Stimulated activated CD8-positive, alpha-beta memory T cell treated with anti-CD3 and anti-CD28 coated beads, Interleukin-4, amount 100 ng/mL, for 24 hours (primary cell): ENCODE measurements around the gene PIP4K2C.
"Not testable (repeated sequence)": the region's sequence is repeated elsewhere in the genome, so short reads cannot be mapped to it uniquely, and the experiment has no call there.

Experiments
- DNase-seq: peaks from one replicate; pipeline ENCODE4 v3.0.0-alpha.2; 2020; ENCODE audit warnings: low read depth

The PIP4K2C gene

DNA sequence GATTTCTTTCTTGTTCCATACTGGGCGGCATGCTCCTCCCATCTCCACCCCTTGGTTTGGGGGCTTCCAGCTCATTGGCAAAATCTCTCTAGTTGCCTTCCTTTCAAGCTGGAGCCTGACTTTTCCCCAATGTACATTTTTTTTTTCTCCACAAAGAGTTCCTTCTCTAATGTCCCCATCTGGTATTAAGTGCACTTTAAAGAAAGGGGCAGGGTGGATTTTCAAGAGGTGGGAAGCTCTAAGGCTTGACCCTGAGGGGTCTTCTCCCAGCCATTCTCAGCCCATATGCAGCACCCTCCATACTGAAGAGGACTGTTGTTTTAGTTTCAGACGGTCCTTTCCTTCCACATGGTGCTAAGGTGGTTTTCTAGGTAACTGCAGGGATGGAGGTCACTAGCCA is 5.8 kb upstream of the PIP4K2C start:
- no peak for DNase-seq

DNA sequence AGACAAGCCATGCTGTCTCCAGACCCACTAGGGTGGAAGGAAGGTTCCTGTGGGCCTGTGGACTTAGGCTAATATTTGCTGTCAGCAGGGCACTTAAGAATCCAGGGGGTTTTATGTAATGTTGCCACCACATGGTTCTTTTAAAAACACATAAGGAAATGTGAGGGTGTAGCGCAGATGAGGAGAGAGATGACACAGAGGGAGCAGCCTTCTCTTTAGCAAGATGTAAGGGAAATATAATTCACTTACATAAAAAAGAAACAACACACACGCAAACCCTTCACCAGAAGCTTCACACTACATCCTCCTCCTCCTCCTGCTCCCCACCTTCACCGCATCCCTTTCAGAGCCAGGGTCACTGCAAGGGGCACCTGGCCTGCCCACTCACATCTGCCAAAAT is 4.9 kb upstream of the PIP4K2C start:
- no peak for DNase-seq

DNA sequence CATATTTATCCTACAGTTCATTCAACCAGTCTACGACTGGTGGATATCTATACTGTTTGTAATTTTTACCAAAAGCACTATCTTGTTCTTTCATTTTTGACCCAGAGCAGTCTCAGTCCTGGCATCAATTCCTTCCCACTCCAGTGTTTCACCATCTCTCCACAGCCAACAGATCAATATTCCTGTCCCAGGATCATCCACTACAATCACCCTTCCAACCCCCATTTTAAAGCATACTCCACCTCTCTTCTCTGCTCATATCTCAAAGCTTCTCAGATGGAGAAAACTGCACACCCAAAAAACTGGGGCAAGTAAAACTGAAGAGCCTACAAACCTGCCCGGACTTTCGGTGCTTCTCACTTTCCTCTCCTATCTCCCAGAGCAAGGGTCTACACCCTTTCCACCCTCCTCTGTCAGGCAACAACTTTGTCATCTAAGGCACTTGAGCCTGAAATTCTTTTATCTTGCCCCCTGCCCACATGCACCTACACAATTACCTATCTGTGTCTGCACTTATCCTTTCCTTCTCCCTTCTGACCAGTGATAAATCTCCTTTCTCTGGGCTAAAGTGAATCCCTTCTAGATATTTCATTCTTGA is 4.1 kb upstream of the PIP4K2C start:
- DNase-seq: no peak

DNA sequence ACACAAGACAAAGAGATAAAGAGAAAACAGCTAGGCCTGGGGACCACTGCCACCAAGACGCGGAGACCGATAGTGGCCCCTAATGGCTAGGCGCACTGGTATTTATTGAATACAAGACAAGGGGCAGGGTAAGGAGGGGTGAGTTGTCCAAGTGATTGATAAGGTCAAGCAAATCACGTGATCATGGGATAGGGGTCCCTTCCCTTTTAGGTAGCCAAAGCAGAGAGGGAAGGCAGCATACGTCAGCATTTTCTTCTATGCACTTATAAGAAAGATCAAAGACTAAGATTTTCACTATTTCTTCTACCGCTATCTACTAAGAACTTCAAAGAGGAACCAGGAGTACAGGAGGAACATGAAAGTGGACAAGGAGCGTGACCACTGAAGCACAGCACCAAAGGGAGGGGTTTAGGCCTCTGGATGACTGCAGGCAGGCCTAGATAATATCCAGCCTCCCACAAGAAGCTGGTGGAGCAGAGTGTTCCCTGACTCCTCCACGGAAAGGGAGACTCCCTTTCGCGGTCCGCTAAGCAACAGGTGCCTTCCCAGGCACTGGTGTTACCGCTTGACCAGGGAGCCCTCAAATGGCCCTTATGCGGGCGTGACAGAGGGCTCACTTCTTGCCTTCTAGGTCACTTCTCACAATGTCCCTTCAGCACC is 1.9 kb upstream of the PIP4K2C start:
- not testable (repeated sequence) for DNase-seq

DNA sequence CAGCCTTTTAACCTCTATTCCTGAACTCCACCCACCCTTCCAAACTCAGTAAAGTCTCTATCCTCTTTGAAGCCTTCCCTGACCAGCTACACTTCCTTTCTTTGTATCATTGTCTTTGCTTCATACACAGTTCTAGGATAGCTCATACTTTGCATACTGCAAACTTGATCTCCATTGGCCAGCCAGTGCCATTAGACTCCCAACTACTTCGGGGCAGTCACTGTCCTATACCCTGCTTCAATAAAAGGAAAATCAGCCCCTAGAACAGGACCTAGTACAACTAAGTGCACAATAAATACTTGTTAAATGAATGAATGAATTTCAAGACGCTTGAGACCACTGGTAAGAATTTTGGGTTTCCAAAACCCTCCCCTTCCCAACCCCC is 521 bp upstream of the PIP4K2C start:
- DNase-seq: no peak

DNA sequence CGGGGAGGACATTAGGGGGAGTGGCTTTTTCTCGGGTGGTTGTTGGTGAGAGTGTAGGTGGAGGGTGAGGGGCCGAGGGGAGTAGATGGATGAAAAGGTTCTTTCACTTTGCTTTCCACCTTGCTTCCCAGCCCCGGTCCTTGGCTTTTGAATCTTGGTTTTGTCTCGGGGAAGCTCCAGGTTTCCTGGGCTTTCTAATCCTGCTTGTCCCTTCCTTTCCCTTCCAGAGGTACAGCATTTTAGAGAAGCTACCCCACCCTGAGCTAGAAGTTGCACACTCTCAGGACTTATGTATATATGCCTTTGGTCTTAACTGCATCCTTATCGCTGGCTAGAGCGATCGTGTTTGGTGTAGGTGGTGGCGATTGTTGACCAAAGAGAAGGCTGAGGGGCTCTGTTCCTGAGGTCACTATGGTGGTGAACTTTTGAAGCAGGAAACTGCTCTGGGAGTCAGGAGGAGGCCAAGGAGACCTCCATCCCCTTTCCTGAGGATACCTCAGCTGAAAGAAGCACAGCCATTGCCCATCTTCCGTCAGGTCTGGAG is 862 bp downstream of the PIP4K2C start:
- no peak for DNase-seq

DNA sequence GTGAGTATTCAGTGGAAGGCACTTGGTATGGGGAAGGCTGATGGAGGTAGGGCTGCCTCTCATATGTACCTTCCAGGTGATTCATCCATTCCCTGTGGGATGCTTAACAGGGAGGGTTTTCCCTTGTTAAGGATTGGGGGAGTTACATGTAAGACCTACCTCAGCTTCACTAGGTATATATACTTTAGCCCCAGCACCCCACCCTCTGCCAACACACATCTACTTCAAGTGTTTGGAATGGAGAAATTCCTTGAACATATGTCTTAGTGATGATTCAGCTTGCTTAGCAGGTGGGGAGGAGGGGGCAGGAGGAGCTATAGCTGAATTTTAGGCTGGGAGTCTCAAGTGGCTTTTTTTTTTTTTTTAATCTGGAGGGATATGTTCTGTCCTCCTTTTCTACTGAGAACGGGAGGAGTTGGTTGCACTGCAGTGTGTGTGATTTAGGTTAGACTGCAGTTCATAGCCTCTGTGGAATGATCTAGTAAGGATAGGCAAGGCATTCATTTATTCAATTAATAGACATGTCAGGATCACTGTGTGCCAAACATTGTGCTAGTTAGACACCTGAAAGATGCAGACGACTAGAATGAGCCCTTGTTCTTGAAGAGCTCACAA is 1.7 kb downstream of the PIP4K2C start:
- no peak for DNase-seq

DNA sequence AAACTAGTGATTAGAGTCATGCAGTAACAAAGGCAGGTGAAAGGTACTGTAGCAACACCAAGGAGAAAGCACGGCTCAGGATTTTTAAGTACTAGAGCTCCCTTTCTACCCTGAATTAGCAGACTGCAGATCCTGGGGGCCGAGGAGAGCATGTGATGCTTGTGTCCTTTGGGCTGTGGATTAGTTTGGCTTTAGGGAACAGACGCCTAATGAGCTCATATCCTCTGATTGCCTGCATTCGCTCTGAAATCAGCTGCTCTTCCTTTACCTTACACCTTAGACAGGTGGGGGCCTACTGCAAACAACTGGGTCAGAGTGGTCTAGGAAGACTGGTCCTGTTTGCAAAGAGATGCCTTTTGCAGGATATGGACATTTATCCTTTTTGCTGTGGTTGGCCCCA is 2.2 kb downstream of the PIP4K2C start:
- DNase-seq: no peak

DNA sequence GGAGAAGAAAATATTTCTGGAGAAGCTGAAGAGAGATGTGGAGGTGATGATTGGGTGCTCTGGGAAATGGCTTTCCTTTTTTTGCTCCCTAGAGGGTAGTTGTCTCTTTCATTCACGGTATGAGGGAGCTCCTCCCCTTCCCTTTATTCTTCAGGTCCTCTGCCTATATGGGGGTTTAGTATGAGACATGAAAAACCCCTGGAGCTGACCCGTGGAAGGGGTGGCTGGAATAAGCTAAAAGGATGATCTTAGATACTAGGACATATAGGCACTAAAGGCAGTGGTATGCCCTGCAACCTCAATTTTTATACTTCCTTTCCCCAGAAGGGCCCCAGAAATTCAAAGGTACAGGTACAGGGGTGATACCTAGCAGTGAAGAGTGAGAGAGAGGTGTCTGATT is 9.4 kb downstream of the PIP4K2C start:
- DNase-seq: no peak

DNA sequence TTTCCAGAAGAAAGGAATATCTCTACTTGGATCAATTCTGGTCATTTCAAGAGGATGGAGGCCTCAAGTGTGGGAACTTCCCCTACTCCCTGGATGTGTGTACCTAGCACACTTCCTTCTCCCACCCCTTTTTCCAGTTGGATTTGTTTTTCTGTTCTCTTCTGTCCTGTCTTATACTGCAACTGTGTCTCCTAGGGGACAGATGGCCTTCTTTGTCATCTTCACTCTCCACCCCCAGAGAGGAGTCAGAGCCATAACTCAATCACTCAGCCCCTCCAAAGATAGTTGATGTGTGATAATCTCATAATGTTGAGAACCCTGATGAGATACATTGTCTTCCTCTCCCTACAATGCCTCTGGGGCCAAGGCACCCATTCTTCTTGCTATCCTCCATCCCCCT is 11.6 kb downstream of the PIP4K2C start:
- DNase-seq: no peak

DNA sequence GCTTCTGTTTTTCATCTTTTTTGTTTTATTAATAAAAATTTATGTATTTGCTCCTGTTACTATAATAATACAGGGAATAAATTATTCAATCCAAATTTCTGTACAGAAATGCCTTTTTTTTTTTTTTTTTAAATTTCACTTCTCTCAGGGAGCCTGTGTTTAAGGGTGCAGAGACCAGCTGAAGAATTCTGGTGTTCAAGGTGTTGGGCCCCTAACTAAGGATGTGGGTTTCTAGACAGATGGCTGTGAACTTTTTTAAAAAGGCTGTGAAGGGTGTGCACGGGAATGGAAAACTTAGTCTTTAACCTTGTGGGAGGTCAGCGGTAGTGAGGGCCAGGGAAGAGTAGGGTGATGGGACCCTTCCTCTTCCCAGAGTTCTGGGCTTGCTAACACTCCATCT is 12.3 kb downstream of the PIP4K2C start:
- DNase-seq: no peak

DNA sequence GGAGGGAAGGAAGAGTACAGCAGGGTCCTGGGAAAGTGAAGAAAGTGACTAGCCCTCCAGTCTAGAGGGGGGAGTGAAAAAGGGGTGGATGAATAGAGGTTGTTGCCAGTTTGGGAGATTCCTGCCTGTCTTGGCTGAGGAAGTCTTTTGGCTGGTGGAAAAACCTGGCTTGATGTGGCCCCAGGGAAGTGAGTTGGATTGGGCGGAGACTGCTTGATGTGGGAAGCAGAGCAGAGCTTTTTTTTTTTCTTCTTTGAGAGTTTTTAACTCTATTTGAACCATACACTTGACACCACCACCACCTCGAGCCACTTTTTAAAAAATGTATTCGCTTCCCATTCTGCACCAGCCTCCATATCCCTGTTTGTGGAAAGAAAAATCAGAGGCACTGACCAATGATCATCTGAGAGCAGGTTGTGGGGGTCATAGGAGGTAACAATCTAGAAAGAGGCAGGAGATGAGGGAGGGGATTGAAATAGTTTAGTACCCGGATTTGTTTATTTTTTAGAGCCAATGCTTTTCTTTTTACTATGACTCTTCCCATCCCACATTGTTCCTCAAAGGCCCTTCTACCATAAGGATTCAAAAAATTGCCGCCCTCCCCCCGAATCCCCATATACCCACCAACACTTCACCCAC is 12.9 kb downstream of the PIP4K2C start:
- DNase-seq: no peak

DNA sequence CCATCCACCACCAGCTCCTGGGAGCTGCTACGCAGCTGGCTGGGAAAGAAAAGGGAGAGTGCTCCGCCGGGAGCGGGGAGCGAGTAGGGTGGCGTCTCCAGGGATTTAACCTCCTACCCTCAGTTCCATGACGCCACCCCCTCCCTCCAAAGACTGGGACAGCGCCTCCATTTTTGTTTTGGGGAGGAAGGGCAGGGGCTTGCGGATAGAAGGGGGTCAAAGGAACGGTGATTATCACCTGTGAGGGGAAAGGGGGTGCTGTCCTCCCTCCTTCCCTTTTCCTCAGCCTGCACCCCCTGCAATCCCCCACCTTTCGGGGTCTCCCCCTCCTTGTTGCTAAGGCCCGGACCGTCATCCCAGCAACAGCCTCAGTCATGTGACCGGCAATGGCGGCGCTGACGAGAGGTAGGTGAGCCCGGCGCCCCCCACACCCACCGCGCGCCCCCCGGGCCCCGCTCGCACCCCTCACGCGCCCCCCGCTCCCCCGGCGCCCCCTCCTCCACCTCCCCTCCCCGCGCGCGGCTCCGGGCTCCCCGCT is 13.5 kb downstream of the PIP4K2C start, which contains the start of gene DTX3:
Gene DTX3 (plus strand): TSS at position 371 of the 538 bp plus-strand sequence. CDS start 1,694 bp downstream, outside the sequence.
- DNase-seq: no peak

DNA sequence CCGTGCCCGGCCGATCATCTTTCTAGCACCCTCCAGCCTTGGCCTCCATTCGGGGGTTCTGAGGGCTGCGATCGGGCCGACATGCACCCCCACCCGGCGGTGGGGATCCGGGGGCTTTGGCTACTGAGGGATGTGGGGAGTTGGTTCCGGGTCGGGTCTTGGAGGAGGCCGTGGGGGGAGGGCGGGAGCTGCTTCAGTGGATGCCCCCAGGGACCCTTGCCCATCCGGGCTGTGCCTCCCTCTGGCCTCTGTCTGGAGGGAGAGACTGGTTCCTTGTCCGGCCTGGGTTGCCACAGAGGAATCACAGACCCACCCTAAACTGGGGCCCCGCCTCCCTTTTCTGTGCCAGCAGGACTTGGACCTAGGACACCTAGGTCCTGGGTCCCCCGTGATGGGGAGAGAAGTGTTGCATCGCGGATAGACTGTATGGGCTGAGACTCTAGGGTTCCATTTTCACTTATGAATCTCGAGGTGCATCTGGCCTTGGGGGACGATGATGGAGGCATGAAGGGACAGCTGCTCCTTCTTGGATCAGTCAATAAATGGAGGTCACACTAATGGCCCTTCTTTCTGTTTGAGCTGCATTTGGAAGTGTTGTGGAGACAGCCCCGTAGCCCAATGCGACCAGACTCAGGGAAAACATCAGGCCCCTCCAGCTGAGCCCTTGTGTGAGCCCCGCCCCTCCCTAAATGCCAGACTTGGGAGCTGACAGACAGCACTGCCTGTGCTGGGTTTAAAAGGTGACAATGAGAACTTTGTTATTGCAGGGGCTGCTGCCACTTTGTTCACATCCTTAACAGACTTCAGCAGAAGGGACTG is 14.2 kb downstream of the PIP4K2C start:
- no peak for DNase-seq

DNA sequence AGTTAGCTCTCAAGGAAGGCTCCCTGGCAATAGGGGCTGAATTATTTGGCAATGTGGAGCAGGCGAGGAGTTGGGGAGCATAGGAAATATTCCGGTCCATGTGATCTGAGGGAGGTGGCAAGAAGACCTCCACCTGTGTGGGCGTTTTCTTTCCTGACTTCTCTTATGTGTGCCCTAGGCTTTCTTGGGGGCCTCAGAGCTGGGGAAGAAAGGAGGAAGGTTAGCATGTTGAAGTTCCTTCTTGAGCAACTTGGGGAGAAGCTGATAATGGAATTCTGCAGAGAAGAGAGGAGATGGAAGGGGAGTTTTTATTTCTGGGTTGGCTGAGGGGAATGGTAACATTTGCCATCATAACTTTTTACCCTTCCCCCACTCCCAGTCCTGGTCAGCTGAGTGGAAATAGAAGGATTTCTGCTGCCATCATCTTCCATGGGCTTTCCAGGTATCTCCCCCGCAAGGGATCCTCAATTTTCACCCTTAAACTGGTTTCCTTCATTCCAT is 14.9 kb downstream of the PIP4K2C start:
- DNase-seq: no peak

DNA sequence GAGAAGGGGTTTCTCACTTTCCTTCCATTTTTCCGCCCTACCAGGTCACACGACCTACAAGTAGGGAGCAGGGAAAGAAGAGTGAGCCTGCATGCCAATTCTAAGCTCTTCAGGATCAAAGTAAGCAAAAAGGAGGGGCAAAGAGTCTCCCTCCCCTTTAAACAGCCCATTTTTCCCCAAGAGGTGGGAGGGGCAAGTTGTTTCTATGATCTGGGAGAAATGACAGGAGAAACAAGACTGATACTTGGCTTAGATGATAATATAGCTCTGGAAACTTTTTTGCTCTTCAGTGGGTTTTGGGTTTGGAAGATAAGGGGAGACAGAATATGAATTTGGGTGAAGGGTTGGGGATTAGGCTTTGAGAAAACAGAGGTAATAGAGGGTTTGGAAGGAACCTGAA is 15.4 kb downstream of the PIP4K2C start:
- no peak for DNase-seq

DNA sequence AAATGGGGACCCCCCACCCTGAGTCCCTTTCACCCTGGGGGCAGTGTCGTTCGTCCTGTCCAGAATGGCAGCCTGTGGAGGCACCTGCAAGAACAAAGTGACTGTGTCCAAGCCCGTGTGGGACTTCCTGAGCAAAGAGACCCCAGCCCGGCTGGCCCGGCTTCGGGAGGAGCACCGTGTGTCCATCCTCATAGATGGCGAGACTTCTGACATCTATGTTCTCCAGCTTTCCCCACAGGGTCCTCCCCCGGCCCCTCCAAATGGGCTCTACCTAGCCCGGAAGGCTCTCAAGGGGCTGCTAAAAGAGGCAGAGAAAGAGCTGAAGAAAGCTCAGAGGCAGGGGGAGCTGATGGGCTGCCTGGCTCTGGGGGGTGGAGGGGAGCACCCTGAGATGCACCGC is 15.8 kb downstream of the PIP4K2C start:
- no peak for DNase-seq

DNA sequence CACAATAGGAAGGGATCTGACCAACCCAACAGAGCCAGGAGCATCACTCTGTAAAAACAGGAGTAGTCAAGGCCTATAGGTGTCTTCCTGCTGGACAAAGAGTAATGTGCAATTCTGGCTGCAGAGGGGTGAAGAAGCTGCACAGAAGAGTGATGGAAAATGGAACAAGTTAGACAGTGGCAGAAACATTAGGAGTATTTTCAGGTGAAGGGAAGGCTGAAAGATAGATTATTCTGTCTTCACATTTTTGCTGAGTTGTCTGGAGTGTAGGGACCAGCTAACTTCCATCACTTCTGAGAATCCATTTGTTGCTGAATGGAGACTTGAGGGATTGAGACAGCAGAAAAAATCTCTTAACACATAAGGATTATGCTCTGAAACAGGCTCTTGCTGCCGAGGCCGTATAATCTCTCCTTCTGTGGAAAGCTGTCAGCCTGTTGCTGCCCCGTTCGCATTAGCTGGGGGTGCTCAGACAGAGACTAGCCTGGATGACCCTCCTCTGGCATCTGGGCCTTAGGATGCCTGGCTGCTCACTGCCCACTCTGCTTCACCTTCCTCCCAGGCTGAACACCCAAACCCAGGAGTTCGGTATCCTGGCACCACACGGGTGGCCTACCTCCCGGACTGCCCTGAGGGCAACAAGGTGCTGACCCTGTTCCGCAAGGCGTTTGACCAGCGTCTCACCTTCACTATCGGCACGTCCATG is 17.1 kb downstream of the PIP4K2C start:
- no peak for DNase-seq

DNA sequence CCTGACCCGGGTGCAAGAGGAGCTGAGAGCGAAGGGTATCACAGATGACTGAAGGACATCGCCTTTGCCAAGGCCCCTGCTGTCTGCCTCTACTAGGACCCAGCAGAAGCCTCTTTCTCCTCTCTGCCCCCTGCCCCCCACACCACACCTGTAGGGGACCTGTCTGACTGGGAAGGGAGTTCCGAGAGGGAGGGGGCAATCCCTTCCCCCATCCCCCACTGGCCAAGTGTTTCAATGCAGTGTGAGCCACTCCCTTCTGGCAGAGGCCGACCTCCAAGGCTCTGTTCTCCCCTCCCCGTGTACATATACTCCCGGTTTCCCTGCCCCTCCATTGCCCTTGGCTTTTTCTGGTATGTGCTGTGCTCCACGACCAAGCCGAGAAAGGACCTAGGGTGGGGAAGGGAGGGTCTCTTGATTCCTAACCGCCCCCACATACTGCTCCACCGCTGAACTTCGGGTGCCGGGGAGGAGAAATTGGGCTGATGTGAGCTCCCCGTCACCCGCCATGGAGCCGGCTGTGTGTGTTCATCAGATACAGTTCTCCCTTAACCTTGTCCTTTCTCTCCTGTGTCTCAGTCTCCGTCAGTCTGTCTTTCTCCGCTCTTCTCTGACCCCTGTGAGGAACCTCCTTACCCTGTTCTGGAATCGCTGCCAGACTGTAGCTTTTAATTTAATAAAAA is 18.2 kb downstream of the PIP4K2C start:
- DNase-seq: no peak
